RWPE2 (cell line): ENCODE measurements around the gene ZNF521.

Experiments
- ATAC-seq: fragments of 200-7000 bp; cut with Tn5 transposase; 3 replicates; pipeline ENCODE4 v1.9.1; 2021; ENCODE audit warnings: low read depth
- DNase-seq: peaks from one replicate; pipeline ENCODE4 v3.0.0-alpha.2; 2020; ENCODE audit warnings: low spot score
- H3K27ac ChIP-seq: fragments of 450-650 bp; 2 replicates; pipeline ENCODE4 v1.5.1; 2017; ENCODE audit warnings: mild to moderate bottlenecking; ENCODE audit not compliant: poor library complexity, severe bottlenecking
- H3K27me3 ChIP-seq: fragments of 250-450 bp; sonication (Bioruptor Pico); 2 replicates; pipeline ENCODE4 v1.5.1; 2021; ENCODE audit warnings: mild to moderate bottlenecking, moderate library complexity; ENCODE audit not compliant: insufficient read depth, poor library complexity, severe bottlenecking
- H3K36me3 ChIP-seq: fragments of 250-450 bp; sonication (Bioruptor Pico); 2 replicates; pipeline ENCODE4 v1.5.1; 2020; ENCODE audit warnings: low read depth, mild to moderate bottlenecking, moderate library complexity
- H3K4me1 ChIP-seq: fragments of 250-450 bp; sonication (Bioruptor Pico); 2 replicates; pipeline ENCODE4 v1.5.1; 2021; ENCODE audit warnings: mild to moderate bottlenecking, moderate library complexity; ENCODE audit not compliant: insufficient read depth, poor library complexity, severe bottlenecking
- H3K4me3 ChIP-seq: fragments of 250-450 bp; sonication (Bioruptor Pico); 2 replicates; pipeline ENCODE4 v1.5.1; 2021; ENCODE audit warnings: mild to moderate bottlenecking, moderate library complexity; ENCODE audit not compliant: severe bottlenecking
- H3K9me3 ChIP-seq: fragments of 250-450 bp; sonication (Bioruptor Pico); 2 replicates; pipeline ENCODE4 v1.5.1; 2021; ENCODE audit warnings: mild to moderate bottlenecking, moderate library complexity; ENCODE audit not compliant: severe bottlenecking
- TF ChIP-seq, protein P1 (sequence below): fragments of 450-650 bp; IDR thresholded peaks from one replicate; pipeline ENCODE4 v1.5.1; 2017; ENCODE audit warnings: mild to moderate bottlenecking, moderate library complexity; ENCODE audit not compliant: poor library complexity, severe bottlenecking

Gene ZNF521

DNA sequence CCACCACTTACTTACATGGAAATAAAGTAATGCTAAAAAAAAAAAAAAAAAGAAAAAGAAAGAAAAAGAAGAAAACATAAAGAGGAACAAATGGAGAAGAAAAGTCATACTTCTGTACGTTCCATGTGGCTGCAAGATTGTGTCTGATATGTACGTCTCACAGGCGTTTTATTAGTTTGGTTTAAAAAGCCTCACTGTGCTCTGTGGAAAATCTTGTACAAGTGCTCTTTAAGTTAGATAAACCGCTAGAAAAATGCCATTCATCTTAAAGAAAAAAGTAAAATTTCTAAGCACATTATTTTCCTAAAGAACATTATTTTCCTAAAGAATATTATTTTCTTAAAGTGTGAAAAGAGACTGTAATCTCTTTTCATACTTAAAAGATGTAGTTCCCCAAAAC, 165.1 kb downstream of the ZNF521 start:
- H3K27me3 ChIP-seq, result peaks cover 12% of the 10 kb centered on the region
- TF ChIP-seq, protein P1, sequence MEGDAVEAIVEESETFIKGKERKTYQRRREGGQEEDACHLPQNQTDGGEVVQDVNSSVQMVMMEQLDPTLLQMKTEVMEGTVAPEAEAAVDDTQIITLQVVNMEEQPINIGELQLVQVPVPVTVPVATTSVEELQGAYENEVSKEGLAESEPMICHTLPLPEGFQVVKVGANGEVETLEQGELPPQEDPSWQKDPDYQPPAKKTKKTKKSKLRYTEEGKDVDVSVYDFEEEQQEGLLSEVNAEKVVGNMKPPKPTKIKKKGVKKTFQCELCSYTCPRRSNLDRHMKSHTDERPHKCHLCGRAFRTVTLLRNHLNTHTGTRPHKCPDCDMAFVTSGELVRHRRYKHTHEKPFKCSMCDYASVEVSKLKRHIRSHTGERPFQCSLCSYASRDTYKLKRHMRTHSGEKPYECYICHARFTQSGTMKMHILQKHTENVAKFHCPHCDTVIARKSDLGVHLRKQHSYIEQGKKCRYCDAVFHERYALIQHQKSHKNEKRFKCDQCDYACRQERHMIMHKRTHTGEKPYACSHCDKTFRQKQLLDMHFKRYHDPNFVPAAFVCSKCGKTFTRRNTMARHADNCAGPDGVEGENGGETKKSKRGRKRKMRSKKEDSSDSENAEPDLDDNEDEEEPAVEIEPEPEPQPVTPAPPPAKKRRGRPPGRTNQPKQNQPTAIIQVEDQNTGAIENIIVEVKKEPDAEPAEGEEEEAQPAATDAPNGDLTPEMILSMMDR, result no peak
- H3K4me1 ChIP-seq, result no peaks in the 10 kb centered on the region

DNA sequence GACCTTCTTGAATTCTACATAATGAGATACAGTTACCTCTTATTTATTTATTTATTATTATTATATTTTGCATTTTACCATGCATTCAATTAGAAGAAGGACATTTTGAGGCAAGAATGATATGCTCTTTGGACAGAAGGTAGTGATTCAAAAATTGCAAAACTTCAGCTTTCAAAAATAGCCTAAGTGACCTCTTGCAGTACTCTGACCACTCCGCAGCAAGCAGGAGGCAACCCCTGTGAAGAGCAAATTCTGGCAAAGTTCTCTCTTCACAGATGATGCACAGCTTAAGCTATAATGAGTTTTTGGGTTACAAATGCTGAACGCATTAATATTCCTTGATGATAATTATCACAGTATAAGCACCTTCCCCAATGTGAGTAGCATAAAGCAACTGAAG, 170.0 kb downstream of the ZNF521 start:
- Histone ChIP-seq H3K4me1 (no peaks in the 10 kb centered on the region), H3K4me3 (no peak overlapping the region), H3K36me3 (no peaks in the 10 kb centered on the region), H3K27ac (no peak overlapping the region), H3K27me3 (peaks cover 11% of the 10 kb centered on the region), H3K9me3 (no peaks in the 10 kb centered on the region)
- TF ChIP-seq, protein P1, result no peak
- DNase-seq, result no peak
- no peak for ATAC-seq

More for the DNA sequence above, 165.1 kb downstream of the ZNF521 start:
- Histone ChIP-seq H3K27ac (no peak overlapping the region), H3K36me3 (no peaks in the 10 kb centered on the region), H3K9me3 (no peaks in the 10 kb centered on the region), H3K4me3 (no peak overlapping the region)
- ATAC-seq (no peak), DNase-seq (no peak)

DNA sequence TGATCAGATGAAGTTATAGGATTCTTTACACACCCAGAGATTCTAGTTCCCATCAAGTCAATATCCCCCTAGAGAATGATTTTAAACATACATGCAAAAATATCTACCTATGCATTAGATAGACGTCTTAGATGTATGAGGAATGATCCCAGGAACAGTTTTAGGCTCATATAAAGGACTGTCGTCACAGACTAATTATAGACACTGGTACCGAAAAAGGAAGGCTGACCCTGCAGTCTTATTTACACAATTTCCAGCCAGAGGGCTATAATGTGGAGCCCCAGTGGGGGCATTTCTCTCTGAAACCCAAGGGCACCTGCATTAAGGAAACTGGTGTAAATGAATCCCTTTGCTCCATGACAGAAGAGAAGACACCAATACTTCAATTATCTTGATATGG, 170.4 kb downstream of the ZNF521 start:
- Histone ChIP-seq H3K36me3 (no peaks in the 10 kb centered on the region), H3K4me1 (no peaks in the 10 kb centered on the region), H3K27me3 (peaks cover 11% of the 10 kb centered on the region), H3K9me3 (no peaks in the 10 kb centered on the region), H3K4me3 (no peak overlapping the region), H3K27ac (no peak overlapping the region)
- TF ChIP-seq, protein P1, result no peak
- ATAC-seq (no peak), DNase-seq (no peak)

DNA sequence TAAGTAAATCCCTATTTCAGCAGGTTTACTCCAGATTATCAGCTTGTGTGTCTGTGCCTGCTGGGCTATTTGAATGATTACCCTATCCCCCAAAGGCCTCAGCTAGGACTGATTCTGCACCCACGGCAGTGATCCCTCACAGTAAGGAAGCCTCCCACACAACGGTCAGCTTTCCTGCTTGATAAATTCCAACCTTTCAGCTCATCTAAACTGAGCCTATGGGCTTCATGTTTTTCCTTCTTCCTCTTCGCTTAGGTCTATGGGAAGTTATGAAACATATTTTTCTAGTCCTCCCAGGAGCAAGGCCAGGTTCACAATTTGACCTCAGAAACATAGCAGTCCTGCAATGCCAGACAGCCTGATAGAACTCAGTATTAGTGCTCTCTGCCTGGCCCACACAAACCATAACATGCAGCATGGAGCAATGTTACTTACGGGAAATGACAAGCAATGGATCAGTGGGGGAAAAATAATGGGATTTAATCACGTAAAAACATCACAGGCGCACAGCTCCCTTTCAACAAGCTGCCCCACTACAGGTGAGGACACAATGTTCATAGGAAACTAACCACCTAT, 170.9 kb downstream of the ZNF521 start:
- H3K27me3 ChIP-seq, result peaks cover 6% of the 10 kb centered on the region
- H3K4me3 ChIP-seq, result no peak overlapping the region
- H3K36me3 ChIP-seq, result no peaks in the 10 kb centered on the region
- H3K9me3 ChIP-seq, result no peaks in the 10 kb centered on the region
- TF ChIP-seq, protein P1, result no peak
- H3K27ac ChIP-seq, result no peak overlapping the region
- ATAC-seq (no peak), DNase-seq (no peak)
- no peaks in the 10 kb centered on the region for H3K4me1 ChIP-seq

DNA sequence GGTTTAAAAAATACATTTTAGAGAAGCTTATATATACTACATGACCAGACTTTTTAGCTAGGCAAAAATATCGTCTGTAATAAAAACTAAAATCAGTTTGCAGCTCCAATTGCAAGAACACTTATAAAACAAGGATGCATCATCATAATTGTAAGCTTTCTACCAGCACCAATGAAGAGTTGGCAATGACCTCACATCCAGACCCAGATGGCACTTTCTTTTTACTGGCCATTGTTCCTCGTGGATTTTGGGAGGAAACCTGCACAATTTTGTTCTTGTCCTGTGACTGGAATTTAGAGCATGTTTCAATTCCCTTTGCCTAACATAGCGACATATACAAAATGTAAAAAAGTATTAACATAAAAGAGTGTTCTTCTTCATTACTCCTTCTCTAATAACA, 174.3 kb downstream of the ZNF521 start:
- no peak for DNase-seq
- Histone ChIP-seq H3K27ac (no peak overlapping the region), H3K36me3 (no peaks in the 10 kb centered on the region), H3K4me3 (no peak overlapping the region), H3K9me3 (no peaks in the 10 kb centered on the region), H3K27me3 (peaks cover 6% of the 10 kb centered on the region), H3K4me1 (no peaks in the 10 kb centered on the region)
- ATAC-seq, result no peak
- TF ChIP-seq, protein P1, result no peak
